ENCODE measurements around the gene ZBTB46.

The ZBTB46 gene

DNA sequence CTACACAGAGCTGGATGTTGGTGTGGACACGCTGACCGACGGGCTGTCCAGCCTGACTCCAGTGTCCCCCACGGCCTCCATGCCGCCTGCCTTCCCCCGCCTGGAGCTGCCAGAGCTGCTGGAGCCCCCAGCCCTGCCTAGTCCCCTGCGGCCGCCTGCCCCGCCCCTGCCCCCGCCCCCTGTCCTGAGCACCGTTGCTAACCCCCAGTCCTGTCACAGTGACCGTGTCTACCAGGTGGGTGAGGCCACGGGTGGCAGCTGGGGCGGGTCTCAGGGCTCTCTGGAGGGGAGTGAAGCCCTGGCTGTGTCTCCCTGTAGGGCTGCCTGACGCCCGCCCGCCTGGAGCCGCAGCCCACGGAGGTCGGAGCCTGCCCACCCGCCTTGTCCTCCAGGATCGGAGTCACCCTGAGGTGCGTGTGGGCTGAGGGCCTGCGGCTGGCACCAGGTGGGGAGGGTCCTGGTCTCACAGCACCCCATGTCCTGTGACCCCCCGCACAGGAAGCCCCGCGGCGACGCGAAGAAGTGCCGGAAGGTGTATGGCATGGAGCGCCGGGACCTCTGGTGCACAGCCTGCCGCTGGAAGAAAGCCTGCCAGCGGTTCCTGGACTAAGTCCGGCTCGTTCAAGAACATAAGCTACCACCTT lies 88.6 kb downstream of the ZBTB46 start:
- DNase-seq (ENCODE audit: low read depth) = no peak
- TF ChIP-seq, protein P1, sequence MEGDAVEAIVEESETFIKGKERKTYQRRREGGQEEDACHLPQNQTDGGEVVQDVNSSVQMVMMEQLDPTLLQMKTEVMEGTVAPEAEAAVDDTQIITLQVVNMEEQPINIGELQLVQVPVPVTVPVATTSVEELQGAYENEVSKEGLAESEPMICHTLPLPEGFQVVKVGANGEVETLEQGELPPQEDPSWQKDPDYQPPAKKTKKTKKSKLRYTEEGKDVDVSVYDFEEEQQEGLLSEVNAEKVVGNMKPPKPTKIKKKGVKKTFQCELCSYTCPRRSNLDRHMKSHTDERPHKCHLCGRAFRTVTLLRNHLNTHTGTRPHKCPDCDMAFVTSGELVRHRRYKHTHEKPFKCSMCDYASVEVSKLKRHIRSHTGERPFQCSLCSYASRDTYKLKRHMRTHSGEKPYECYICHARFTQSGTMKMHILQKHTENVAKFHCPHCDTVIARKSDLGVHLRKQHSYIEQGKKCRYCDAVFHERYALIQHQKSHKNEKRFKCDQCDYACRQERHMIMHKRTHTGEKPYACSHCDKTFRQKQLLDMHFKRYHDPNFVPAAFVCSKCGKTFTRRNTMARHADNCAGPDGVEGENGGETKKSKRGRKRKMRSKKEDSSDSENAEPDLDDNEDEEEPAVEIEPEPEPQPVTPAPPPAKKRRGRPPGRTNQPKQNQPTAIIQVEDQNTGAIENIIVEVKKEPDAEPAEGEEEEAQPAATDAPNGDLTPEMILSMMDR (conservative IDR thresholded peaks at IDR 0.05; ENCODE audit: low read depth, low read length) = no peak
- no peak overlapping the region for H3K4me3 ChIP-seq (ENCODE audit: low read depth, low read length)

DNA sequence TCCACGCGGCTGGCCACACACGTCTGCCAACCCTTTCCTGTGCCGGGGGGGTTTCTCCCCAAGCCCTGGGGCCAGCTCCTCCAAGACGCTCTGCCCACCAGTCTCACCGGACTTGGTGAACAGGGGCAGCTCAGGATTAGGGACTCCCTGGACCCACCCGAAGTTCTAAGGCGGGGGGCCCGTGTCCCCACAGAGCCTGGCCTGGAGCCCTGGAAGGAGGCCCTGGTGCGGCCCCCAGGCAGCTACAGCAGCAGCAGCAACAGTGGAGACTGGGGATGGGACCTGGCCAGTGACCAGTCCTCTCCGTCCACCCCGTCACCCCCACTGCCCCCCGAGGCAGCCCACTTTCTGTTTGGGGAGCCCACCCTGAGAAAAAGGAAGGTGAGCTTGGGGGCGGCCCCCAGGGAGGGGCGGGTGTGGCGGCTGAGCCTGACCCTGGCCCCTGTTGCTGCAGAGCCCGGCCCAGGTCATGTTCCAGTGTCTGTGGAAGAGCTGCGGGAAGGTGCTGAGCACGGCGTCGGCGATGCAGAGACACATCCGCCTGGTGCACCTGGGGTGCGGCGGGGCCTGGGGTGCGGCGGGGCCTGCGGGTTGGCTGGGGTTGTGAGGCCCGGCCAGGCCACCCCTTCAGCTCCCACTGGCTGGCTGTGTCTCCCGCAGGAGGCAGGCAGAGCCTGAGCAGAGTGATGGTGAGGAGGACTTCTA lies 89.2 kb downstream of the ZBTB46 start:
- H3K4me3 ChIP-seq (ENCODE audit: low read depth, low read length) = peak overlapping the region; percentile 69
- TF ChIP-seq, protein P1 (conservative IDR thresholded peaks at IDR 0.05; ENCODE audit: low read depth, low read length) = no peak
- DNase-seq (ENCODE audit: low read depth) = no peak

DNA sequence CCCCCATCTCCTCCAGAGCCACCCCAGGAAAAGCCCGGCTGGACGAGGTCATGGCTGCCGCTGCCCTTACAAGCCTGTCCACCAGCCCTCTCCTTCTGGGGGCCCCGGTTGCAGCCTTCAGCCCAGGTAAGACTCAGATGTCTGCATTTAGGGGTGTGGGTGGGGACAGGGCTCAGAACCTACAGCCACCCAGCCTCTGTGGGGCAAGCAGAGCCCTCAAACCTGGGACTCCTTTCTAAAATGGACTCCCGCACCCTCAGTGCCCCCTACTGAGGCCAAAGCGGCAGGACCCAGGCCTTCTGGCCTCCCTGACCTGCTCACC lies 89.7 kb downstream of the ZBTB46 start:
- TF ChIP-seq, protein P1 (conservative IDR thresholded peaks at IDR 0.05; ENCODE audit: low read depth, low read length) = no peak
- H3K4me3 ChIP-seq (ENCODE audit: low read depth, low read length) = peak overlapping the region; percentile 69
- DNase-seq (ENCODE audit: low read depth) = no peak

DNA sequence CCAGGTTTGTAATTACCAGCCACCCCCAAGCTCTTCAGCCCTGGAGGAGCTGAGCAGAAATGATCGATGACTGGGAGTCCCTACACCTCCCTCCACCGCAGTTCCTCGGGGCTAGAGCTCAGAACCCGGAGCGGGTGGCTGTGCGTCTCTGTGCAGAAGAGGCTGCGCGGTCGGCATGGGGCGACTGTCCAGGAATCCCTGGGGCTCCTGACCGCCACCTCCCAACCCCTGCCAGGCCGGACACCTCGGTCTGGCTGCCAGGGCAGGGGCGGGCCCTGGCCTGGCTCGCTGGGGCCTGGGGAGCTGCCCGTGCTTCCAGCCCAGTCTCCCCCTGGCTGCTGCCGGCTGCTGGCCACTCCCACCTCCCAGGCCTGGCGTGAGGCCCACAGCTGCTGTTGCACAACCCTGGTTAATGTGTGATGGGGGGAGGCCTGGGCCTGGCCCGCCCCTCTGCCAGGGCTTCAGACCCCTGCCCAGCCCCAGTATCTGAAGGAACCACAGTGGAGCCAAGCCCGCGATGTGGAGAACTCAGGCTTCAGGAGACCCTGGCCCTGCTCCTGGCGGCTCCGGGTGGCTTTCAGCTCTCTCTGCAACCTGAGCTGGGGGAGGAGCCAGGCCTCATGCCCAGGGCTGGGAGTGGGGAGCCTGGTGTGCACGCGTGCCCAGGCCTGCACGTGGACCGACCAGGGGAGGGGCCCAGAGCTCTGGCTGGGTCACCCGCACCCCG lies 90.3 kb downstream of the ZBTB46 start:
- H3K4me3 ChIP-seq (ENCODE audit: low read depth, low read length) = peak overlapping the region; percentile 69
- TF ChIP-seq, protein P1 (conservative IDR thresholded peaks at IDR 0.05; ENCODE audit: low read depth, low read length) = peak; percentile 42
- DNase-seq (ENCODE audit: low read depth) = peak; percentile 91

DNA sequence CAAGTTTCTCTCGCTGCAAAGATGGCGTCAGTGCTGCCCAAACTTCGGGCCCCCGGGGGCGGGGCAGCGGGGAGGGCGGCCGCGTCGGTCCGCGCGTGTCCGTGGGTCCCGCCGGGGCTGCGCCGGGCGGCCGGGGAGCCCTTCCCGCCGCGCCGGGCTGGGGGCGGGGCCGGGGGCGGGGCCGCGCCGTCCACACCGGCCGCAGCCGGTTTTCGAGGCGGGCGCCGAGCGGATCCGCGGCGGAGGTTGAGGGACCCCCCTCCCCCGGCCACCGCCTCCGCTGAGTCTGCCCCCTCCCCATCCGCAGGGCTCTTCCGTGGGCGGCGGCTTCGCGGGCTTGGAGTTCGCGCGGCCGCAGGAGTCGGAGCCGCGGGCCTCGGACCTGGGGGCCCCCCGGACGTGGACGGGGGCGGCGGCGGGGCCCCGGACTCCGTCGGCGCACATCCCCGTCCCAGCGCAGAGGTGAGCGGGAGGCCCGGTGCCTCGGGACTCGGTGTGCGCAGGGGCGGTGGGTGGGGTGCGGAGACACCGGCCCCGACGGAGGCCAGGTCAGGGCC lies 90.9 kb downstream of the ZBTB46 start:
- TF ChIP-seq, protein P1 (conservative IDR thresholded peaks at IDR 0.05; ENCODE audit: low read depth, low read length) = no peak
- peak; percentile 31 for DNase-seq (ENCODE audit: low read depth)
- H3K4me3 ChIP-seq (ENCODE audit: low read depth, low read length) = peak overlapping the region; percentile 69

DNA sequence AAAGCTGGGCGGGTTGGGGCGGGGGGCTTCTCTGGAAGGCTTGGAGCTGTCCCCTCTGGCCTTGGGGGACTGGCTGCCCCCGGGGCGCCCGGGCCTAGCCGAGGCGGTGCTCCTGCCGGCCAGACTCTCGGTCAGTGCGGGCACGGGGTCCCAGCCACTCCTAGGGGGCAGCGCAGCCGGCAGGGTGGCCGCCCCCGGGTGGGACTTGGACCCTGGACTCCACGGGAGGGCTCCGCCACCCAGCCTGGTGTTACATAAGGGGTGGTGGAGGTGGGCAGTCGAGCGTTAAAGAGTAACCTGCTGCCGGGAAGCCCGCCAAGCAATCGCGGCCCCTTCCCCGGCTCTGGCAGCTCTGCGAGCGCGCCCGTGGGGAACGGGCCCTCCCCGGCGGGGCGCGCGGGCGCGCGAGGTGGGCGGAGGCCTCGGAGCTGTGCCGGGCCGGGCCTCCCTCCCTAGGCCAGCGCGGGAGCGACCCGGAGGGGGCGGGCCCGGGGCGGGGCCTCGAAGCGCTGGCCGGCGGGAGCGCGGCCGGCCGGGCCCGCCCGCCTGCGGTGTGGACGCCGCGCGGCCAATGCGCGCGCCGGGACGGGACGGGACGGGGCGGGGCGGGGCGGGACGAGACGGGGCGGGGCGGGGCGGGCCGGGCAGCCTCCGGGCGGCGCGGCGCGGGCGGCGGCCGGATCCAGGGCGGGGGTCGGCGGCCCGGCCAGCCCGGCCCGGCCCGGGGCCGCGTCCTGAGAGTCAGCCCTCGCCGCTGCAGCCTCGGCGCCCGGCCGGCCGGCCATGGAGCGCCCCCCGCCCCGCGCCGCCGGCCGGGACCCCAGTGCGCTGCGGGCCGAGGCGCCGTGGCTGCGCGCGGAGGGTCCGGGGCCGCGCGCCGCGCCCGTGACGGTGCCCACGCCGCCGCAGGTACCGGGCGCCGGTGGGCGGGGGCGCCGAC lies 91.7 kb downstream of the ZBTB46 start, which contains the start of gene SLC2A4RG:
Gene SLC2A4RG (plus strand): TSS at position 647 of the 940 bp plus-strand sequence. CDS start 137 bp downstream, at position 784.
- peak; percentile 71 for DNase-seq (ENCODE audit: low read depth)
- TF ChIP-seq, protein P1 (conservative IDR thresholded peaks at IDR 0.05; ENCODE audit: low read depth, low read length) = no peak
- peak within 1 kb of the TSS; percentile 69 for H3K4me3 ChIP-seq (ENCODE audit: low read depth, low read length)

Data from choroid plexus epithelial cell (primary cell).